Muscle of arm (tissue), 14 donors: ENCODE data around the gene OTUD6A. TPM values are rescaled to one million over a fixed set of nuclear protein-coding genes. Genes with fewer than 3 reads are reported as not detected.

Experiments
- DNase-seq: peaks from one replicate; pipeline ENCODE4 v3.0.0-alpha.2; 2013
- long read RNA-seq, 11 donors: transcript quantifications; one replicate each; lab custom pipeline, GENCODE V29; 2026
- polyA plus RNA-seq, 12 donors: library from polyadenylated mRNA; unstranded; fragments of 120-200 nt; gene quantifications; one replicate each; pipeline ENCODE4 v1.2.1, GENCODE V29; 2013; ENCODE audit not compliant: insufficient read length in 12 of 12

OTUD6A gene
- polyA plus RNA-seq: under 1 TPM in 1 of 12 donors, not detected in 11; 0.13 TPM
- long read RNA-seq, donor 1: 0 reads
- long read RNA-seq, donor 2: 0 reads
- long read RNA-seq, donor 3: 0 reads
- long read RNA-seq, donor 4: 0 reads
- long read RNA-seq, donor 5: 0 reads
- long read RNA-seq, donor 6: 0 reads
- long read RNA-seq, donor 7: 0 reads
- long read RNA-seq, donor 8: 0 reads
- long read RNA-seq, donor 9: 0 reads
- long read RNA-seq, donor 10: 0 reads
- long read RNA-seq, donor 11: 0 reads

GRCh38 chrX:70062076-70062475, at the start of gene OTUD6A:
TSS of gene OTUD6A (plus strand) at chrX:70062457. CDS start at chrX:70062525, 68 bp downstream.
- DNase-seq: no peak

- DNase-seq: no peak
Observed at GRCh38 chrX:70012756-70013155, 49.5 kb upstream of the OTUD6A start.

GRCh38 chrX:70013466-70014381, 48.5 kb upstream of the OTUD6A start:
- no peak for DNase-seq

- DNase-seq: no peak
Observed at GRCh38 chrX:70016513-70016912, 45.7 kb upstream of the OTUD6A start.

GRCh38 chrX:70022616-70023015, 39.6 kb upstream of the OTUD6A start:
- no peak for DNase-seq

- DNase-seq: peak; percentile 23
Observed at GRCh38 chrX:70025464-70025863, 36.8 kb upstream of the OTUD6A start.

GRCh38 chrX:70026112-70026850, 36.0 kb upstream of the OTUD6A start:
- no peak for DNase-seq

GRCh38 chrX:70026851-70027200, 35.4 kb upstream of the OTUD6A start:
- DNase-seq: no peak

GRCh38 chrX:70029863-70030262, 32.4 kb upstream of the OTUD6A start:
- peak; percentile 35 for DNase-seq

GRCh38 chrX:70030301-70030767, 31.9 kb upstream of the OTUD6A start:
- peak; percentile 59 for DNase-seq

GRCh38 chrX:70032792-70033191, 29.5 kb upstream of the OTUD6A start:
- DNase-seq: no peak

GRCh38 chrX:70033348-70034051, 28.8 kb upstream of the OTUD6A start:
- no peak for DNase-seq

GRCh38 chrX:70034646-70035045, 27.6 kb upstream of the OTUD6A start:
- no peak for DNase-seq

- no peak for DNase-seq
Observed at GRCh38 chrX:70038515-70038914, 23.7 kb upstream of the OTUD6A start.

- DNase-seq: no peak
Observed at GRCh38 chrX:70038951-70039350, 23.3 kb upstream of the OTUD6A start.

GRCh38 chrX:70039758-70040157, 22.5 kb upstream of the OTUD6A start:
- DNase-seq: no peak

GRCh38 chrX:70041993-70042392, 20.3 kb upstream of the OTUD6A start:
- no peak for DNase-seq

- DNase-seq: no peak
Observed at GRCh38 chrX:70042399-70043371, 19.6 kb upstream of the OTUD6A start.

- DNase-seq: no peak
Observed at GRCh38 chrX:70043685-70044084, 18.6 kb upstream of the OTUD6A start.

GRCh38 chrX:70044541-70045245, 17.6 kb upstream of the OTUD6A start:
- no peak for DNase-seq
